ENCODE data around the gene PTGR3.

DNA sequence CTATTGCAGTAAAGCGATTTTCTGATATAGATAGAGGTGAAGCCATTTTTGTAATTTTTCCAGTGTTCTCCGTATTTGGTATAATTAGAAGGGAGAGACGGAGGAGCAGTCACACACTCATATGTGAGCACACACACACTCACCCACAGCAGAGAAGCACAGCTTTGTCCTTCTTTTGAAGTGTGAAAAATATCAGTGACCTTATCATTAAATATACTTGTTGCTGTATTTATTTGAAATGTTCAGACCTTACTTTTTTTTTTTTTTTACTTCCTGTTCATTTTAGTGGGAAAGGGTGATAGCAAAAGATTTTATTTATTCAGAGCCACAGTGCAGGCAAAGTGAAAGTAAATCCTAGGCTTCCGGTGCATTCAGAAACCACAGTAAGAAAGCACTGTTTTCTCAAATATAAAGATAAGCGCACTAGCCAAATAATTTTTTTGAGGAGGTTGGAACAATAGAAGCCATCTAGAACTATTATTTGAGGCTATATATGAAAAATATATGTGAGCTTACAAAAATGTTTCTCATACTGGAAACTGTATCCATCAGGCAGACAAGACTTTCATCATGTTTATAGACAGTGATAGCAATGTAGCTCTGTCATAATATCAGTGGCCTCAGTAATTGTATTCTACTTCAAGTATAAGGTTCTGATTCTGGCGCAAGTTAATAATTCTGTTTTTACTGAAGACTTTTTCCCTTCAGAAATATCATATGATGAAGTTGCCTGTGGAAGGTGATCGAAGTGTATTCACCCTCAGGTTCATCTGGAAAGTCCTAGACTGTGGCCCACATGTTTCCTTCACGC is 38.9 kb upstream of the PTGR3 start:
- TF ChIP-seq, protein P1, sequence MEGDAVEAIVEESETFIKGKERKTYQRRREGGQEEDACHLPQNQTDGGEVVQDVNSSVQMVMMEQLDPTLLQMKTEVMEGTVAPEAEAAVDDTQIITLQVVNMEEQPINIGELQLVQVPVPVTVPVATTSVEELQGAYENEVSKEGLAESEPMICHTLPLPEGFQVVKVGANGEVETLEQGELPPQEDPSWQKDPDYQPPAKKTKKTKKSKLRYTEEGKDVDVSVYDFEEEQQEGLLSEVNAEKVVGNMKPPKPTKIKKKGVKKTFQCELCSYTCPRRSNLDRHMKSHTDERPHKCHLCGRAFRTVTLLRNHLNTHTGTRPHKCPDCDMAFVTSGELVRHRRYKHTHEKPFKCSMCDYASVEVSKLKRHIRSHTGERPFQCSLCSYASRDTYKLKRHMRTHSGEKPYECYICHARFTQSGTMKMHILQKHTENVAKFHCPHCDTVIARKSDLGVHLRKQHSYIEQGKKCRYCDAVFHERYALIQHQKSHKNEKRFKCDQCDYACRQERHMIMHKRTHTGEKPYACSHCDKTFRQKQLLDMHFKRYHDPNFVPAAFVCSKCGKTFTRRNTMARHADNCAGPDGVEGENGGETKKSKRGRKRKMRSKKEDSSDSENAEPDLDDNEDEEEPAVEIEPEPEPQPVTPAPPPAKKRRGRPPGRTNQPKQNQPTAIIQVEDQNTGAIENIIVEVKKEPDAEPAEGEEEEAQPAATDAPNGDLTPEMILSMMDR (IDR thresholded peaks at IDR 0.05), result no peak
- no peak for TF ChIP-seq POLR2A (IDR thresholded peaks at IDR 0.05)

Data from uterus (tissue), 2 donors.